MCF 10A (cell line): ENCODE data around the gene DBN1. TPM values are rescaled to one million over a fixed set of nuclear protein-coding genes. Genes with fewer than 3 reads are reported as not detected.

Source experiments
- BruUV-seq: library from RNA; stranded (reverse); fragments of 400-500 nt; replicated peaks from 2 replicates; lab custom pipeline; 2021; lab: Mats Ljungman, UMichigan
- CTCF ChIA-PET: fragments of 300-600 bp; sonication (Branson Sonifier 250); formaldehyde crosslinking; extraction: SDS; loops from one replicate; lab custom pipeline; 2021; ENCODE audit warnings: antibody characterized with exemption, inconsistent platforms; lab: Yijun Ruan, JAX
- POLR2A ChIA-PET: fragments of 300-600, 350-650 bp; sonication (Branson Sonifier 250); formaldehyde crosslinking; extraction: SDS; loops from one replicate; lab custom pipeline; 2020; ENCODE audit warnings: antibody characterized with exemption, inconsistent platforms; lab: Yijun Ruan, JAX
- DNase-seq: peaks from one replicate; pipeline ENCODE4 v3.0.0-alpha.2; 2018; ENCODE audit not compliant: unreplicated experiment
- H3K27ac Mint-ChIP-seq: one replicate; pipeline ENCODE4 v1.8.0; 2022; ENCODE audit warnings: mild to moderate bottlenecking, low read depth, mixed read lengths; ENCODE audit not compliant: unreplicated experiment
- H3K27me3 Mint-ChIP-seq: one replicate; pipeline ENCODE4 v1.8.0; 2022; ENCODE audit warnings: mixed read lengths; ENCODE audit not compliant: insufficient read depth, unreplicated experiment
- H3K36me3 Mint-ChIP-seq: one replicate; pipeline ENCODE4 v1.8.0; 2022; ENCODE audit warnings: mild to moderate bottlenecking, moderate library complexity, mixed read lengths; ENCODE audit not compliant: insufficient read depth, unreplicated experiment
- H3K4me1 Mint-ChIP-seq: one replicate; pipeline ENCODE4 v1.8.0; 2022; ENCODE audit warnings: mixed read lengths; ENCODE audit not compliant: insufficient read depth, unreplicated experiment
- H3K4me3 Mint-ChIP-seq: one replicate; pipeline ENCODE4 v1.8.0; 2022; ENCODE audit warnings: mild to moderate bottlenecking, moderate library complexity, mixed read lengths; ENCODE audit not compliant: unreplicated experiment
- H3K9me3 Mint-ChIP-seq: one replicate; pipeline ENCODE4 v1.8.0; 2022; ENCODE audit warnings: mixed read lengths; ENCODE audit not compliant: unreplicated experiment
- CTCF ChIP-seq: fragments of 200-600 bp; IDR thresholded peaks from one replicate; pipeline ENCODE4 v1.8.0; 2022; ENCODE audit warnings: antibody characterized with exemption, mild to moderate bottlenecking; ENCODE audit not compliant: unreplicated experiment
- intact Hi-C: fragments of 100-400 bp; cut with micrococcal nuclease; formaldehyde crosslinking; loops from 2 replicates; pipeline ENCODE4 v1.14.1; 2022
- total RNA-seq: library from RNA; stranded (reverse); gene quantifications from 2 replicates; pipeline ENCODE4 v1.2.3, GENCODE V29; 2022

Gene DBN1
- total RNA-seq, 1 experiment from 2014 or later: 165 TPM

GRCh38 chr5:177511796-177512675 is 38.6 kb upstream of the DBN1 start:
- Mint-ChIP-seq H3K4me3 (no peak overlapping the region), H3K9me3 (no peaks in the 10 kb centered on the region), H3K36me3 (peaks cover 62% of the 10 kb centered on the region), H3K27ac (no peak overlapping the region), H3K27me3 (no peaks in the 10 kb centered on the region), H3K4me1 (peaks cover 22% of the 10 kb centered on the region)
- CTCF ChIA-PET: interaction anchor here (4.1 kb wide), 1 partner anchor 11 kb away, joined by 51 read pairs; no protein-coding TSS in a partner anchor
- TSS peak; percentile 60 for BruUV-seq
- intact Hi-C loops: no loop called here
- DNase-seq: no peak
- POLR2A ChIA-PET: no interaction called here
- TF ChIP-seq CTCF: no peak

GRCh38 chr5:177511181-177511580 is 37.7 kb upstream of the DBN1 start:
- H3K27me3 Mint-ChIP-seq: no peaks in the 10 kb centered on the region
- no TSS peak for BruUV-seq
- no peak for DNase-seq
- H3K36me3 Mint-ChIP-seq: peaks cover 58% of the 10 kb centered on the region
- ChIA-PET CTCF (interaction anchor here (4.1 kb wide), 1 partner anchor 10 kb away, joined by 51 read pairs; no protein-coding TSS in a partner anchor), POLR2A (interaction anchor here (1.4 kb wide), 1 partner anchor 10 kb away, joined by 4 read pairs; no protein-coding TSS in a partner anchor)
- H3K9me3 Mint-ChIP-seq: no peaks in the 10 kb centered on the region
- TF ChIP-seq CTCF: no peak
- intact Hi-C loops: no loop called here
- no peak overlapping the region for H3K27ac Mint-ChIP-seq
- peaks cover 16% of the 10 kb centered on the region for H3K4me1 Mint-ChIP-seq
- H3K4me3 Mint-ChIP-seq: no peak overlapping the region

- H3K27me3 Mint-ChIP-seq: no peaks in the 10 kb centered on the region
- intact Hi-C loops: no loop called here
- no peak overlapping the region for H3K27ac Mint-ChIP-seq
- H3K4me1 Mint-ChIP-seq: peaks cover 14% of the 10 kb centered on the region
- no TSS peak for BruUV-seq
- TF ChIP-seq CTCF: no peak
- H3K36me3 Mint-ChIP-seq: peaks cover 54% of the 10 kb centered on the region
- DNase-seq: no peak
- H3K4me3 Mint-ChIP-seq: no peak overlapping the region
- CTCF ChIA-PET: interaction anchor here (0.6 to 4.1 kb wide), 2 partner anchors 10 to 107 kb away, joined by 3 to 51 read pairs; no protein-coding TSS in a partner anchor
- POLR2A ChIA-PET: interaction anchor here (1.4 kb wide), 1 partner anchor 9 kb away, joined by 4 read pairs; no protein-coding TSS in a partner anchor
- H3K9me3 Mint-ChIP-seq: no peaks in the 10 kb centered on the region
Measured at GRCh38 chr5:177510567-177511053, 37.2 kb upstream of the DBN1 start.

GRCh38 chr5:177509991-177510566 is 36.6 kb upstream of the DBN1 start:
- intact Hi-C loops: no loop called here
- POLR2A ChIA-PET: interaction anchor here (1.4 kb wide), 1 partner anchor 9 kb away, joined by 4 read pairs; no protein-coding TSS in a partner anchor
- no peak for DNase-seq
- CTCF ChIA-PET: interaction anchor here (0.6 to 4.1 kb wide), 3 partner anchors 9 to 106 kb away, joined by 3 to 51 read pairs (median 10); no protein-coding TSS in a partner anchor
- TF ChIP-seq CTCF: no peak
- H3K27me3 Mint-ChIP-seq: no peaks in the 10 kb centered on the region
- peaks cover 9% of the 10 kb centered on the region for H3K4me1 Mint-ChIP-seq
- H3K27ac Mint-ChIP-seq: no peak overlapping the region
- BruUV-seq: no TSS peak
- H3K36me3 Mint-ChIP-seq: peaks cover 49% of the 10 kb centered on the region
- H3K9me3 Mint-ChIP-seq: no peaks in the 10 kb centered on the region
- no peak overlapping the region for H3K4me3 Mint-ChIP-seq
